Neural cell (in vitro differentiated cells): ENCODE results near the gene CRIP1. TPM values are rescaled to one million over a fixed set of nuclear protein-coding genes. Genes with fewer than 3 reads are reported as not detected.

Source experiments
- H2AFZ ChIP-seq: fragments of 200-600, 300-800 bp; sonication (generic), shearing (Covaris generic); 2 replicates; pipeline ENCODE4 v1.6.0; 2014; ENCODE audit warnings: low read depth, mild to moderate bottlenecking, antibody characterized with exemption, low read length, moderate library complexity
- H3F3A ChIP-seq: fragments of 200-600 bp; shearing (Covaris generic); 2 replicates; pipeline ENCODE4 v1.6.1; 2016; ENCODE audit warnings: mild to moderate bottlenecking, moderate library complexity, mixed read lengths, antibody characterized with exemption, low read length; ENCODE audit not compliant: insufficient read depth, poor library complexity, severe bottlenecking
- H3K27ac ChIP-seq: fragments of 200-600, 300-800 bp; sonication (generic), shearing (Covaris generic); 2 replicates; pipeline ENCODE4 v1.5.1; 2014; ENCODE audit warnings: mild to moderate bottlenecking, low read length, moderate library complexity
- H3K27me3 ChIP-seq: fragments of 300-800, 200-600 bp; sonication (generic), shearing (Covaris generic); 2 replicates; pipeline ENCODE4 v1.6.0; 2014; ENCODE audit warnings: mild to moderate bottlenecking, low read depth, low read length, moderate library complexity; ENCODE audit not compliant: insufficient read depth
- H3K36me3 ChIP-seq: fragments of 300-800, 200-600 bp; sonication (generic), shearing (Covaris generic); 2 replicates; pipeline ENCODE4 v1.5.1; 2014; ENCODE audit warnings: mild to moderate bottlenecking, antibody characterized with exemption, low read length, moderate library complexity; ENCODE audit not compliant: insufficient read depth
- H3K4me2 ChIP-seq: fragments of 300-800, 200-600 bp; sonication (generic), shearing (Covaris generic); 2 replicates; pipeline ENCODE4 v1.6.0; 2014; ENCODE audit warnings: mild to moderate bottlenecking, low read length
- H3K4me3 ChIP-seq: fragments of 300-800, 200-600 bp; sonication (generic), shearing (Covaris generic); 2 replicates; pipeline ENCODE4 v1.5.1; 2014; ENCODE audit warnings: mild to moderate bottlenecking, low read length, moderate library complexity
- H3K79me2 ChIP-seq: fragments of 200-600 bp; shearing (Covaris generic); replicated peaks from 2 replicates; pipeline ENCODE4 v1.6.0; 2014; ENCODE audit warnings: mild to moderate bottlenecking, low read length, moderate library complexity; ENCODE audit not compliant: insufficient read depth
- H3K9ac ChIP-seq: fragments of 300-800, 200-600 bp; sonication (generic), shearing (Covaris generic); 2 replicates; pipeline ENCODE4 v1.6.1; 2016; ENCODE audit warnings: mild to moderate bottlenecking, low read length, mixed read lengths
- H3K9me2 ChIP-seq: fragments of 200-600 bp; shearing (Covaris generic); 2 replicates; pipeline ENCODE4 v1.6.1; 2016; ENCODE audit warnings: mild to moderate bottlenecking, low read length, mixed read lengths; ENCODE audit not compliant: insufficient read depth
- H3K9me3 ChIP-seq: fragments of 200-600, 300-800 bp; sonication (generic), shearing (Covaris generic); 2 replicates; pipeline ENCODE4 v1.6.1; 2016; ENCODE audit warnings: mild to moderate bottlenecking, mixed run types, low read length, moderate library complexity, mixed read lengths
- H4K20me1 ChIP-seq: fragments of 200-600 bp; shearing (Covaris generic); 2 replicates; pipeline ENCODE4 v1.6.1; 2016; ENCODE audit warnings: mild to moderate bottlenecking, mixed run types; ENCODE audit not compliant: insufficient read depth
- EP300 ChIP-seq: fragments of 450-650 bp; conservative IDR thresholded peaks from 2 replicates; pipeline ENCODE4 v1.6.1; 2014; ENCODE audit warnings: antibody characterized with exemption, mild to moderate bottlenecking, moderate library complexity; ENCODE audit not compliant: poor library complexity, severe bottlenecking
- EZH2 ChIP-seq: fragments of 200-600, 300-800 bp; shearing (Covaris generic), sonication (generic); IDR thresholded peaks from 2 replicates; pipeline ENCODE4 v1.6.1; 2014; ENCODE audit warnings: antibody characterized with exemption, low read length, borderline replicate concordance, mild to moderate bottlenecking; ENCODE audit not compliant: insufficient read depth, poor library complexity, severe bottlenecking
- MXI1 ChIP-seq: fragments of 450-650 bp; conservative IDR thresholded peaks from 2 replicates; pipeline ENCODE4 v1.6.1; 2014; ENCODE audit warnings: antibody characterized with exemption, mild to moderate bottlenecking; ENCODE audit not compliant: poor library complexity, severe bottlenecking
- POLR2AphosphoS5 ChIP-seq: IDR thresholded peaks from 2 replicates; pipeline ENCODE4 v1.6.1; 2012
- RAD21 ChIP-seq: fragments of 450-650 bp; conservative IDR thresholded peaks from 2 replicates; pipeline ENCODE4 v1.6.1; 2014; ENCODE audit warnings: antibody characterized with exemption, mild to moderate bottlenecking, moderate library complexity
- SMC3 ChIP-seq: fragments of 450-650 bp; conservative IDR thresholded peaks from 2 replicates; pipeline ENCODE4 v1.6.1; 2014; ENCODE audit warnings: antibody characterized with exemption, mild to moderate bottlenecking, moderate library complexity; ENCODE audit not compliant: poor library complexity
- TAF1 ChIP-seq: IDR thresholded peaks from 2 replicates; pipeline ENCODE4 v1.6.1; 2012; ENCODE audit warnings: low read depth
- polyA plus RNA-seq: library from polyadenylated mRNA; depleted of rRNA; stranded (reverse); fragments of >200 nt; gene quantifications from 2 replicates; pipeline ENCODE4 v1.2.3, GENCODE V29; 2014
- TF ChIP-seq, protein P1 (sequence below): fragments of 450-650 bp; IDR thresholded peaks from 2 replicates; pipeline ENCODE4 v1.5.1; 2014; ENCODE audit warnings: antibody characterized with exemption, mild to moderate bottlenecking, moderate library complexity; ENCODE audit not compliant: poor library complexity, severe bottlenecking
- TF ChIP-seq, protein P2 (sequence below): IDR thresholded peaks from 2 replicates; pipeline ENCODE4 v1.6.1; 2012; ENCODE audit warnings: borderline replicate concordance

CRIP1 gene
- polyA plus RNA-seq, 1 donor from 2014 or later = 0.58 TPM

GRCh38 chr14:105450123-105450505 is 36.6 kb upstream of the CRIP1 start:
- Histone ChIP-seq H3K9me2 (no peaks in the 10 kb centered on the region), H3K79me2 (no peaks in the 10 kb centered on the region), H3K9me3 (no peaks in the 10 kb centered on the region), H2AFZ (no peak overlapping the region), H3K9ac (no peak overlapping the region), H3K4me3 (no peak overlapping the region), H3K27me3 (no peaks in the 10 kb centered on the region), H3F3A (no peaks in the 10 kb centered on the region), H3K27ac (no peak overlapping the region), H3K4me2 (no peak overlapping the region), H4K20me1 (no peaks in the 10 kb centered on the region), H3K36me3 (no peaks in the 10 kb centered on the region)
- TF ChIP-seq SMC3 (no peak), TAF1 (no peak), EZH2 (no peak), EP300 (no peak), POLR2AphosphoS5 (no peak), RAD21 (no peak)
- TF ChIP-seq, protein P1, sequence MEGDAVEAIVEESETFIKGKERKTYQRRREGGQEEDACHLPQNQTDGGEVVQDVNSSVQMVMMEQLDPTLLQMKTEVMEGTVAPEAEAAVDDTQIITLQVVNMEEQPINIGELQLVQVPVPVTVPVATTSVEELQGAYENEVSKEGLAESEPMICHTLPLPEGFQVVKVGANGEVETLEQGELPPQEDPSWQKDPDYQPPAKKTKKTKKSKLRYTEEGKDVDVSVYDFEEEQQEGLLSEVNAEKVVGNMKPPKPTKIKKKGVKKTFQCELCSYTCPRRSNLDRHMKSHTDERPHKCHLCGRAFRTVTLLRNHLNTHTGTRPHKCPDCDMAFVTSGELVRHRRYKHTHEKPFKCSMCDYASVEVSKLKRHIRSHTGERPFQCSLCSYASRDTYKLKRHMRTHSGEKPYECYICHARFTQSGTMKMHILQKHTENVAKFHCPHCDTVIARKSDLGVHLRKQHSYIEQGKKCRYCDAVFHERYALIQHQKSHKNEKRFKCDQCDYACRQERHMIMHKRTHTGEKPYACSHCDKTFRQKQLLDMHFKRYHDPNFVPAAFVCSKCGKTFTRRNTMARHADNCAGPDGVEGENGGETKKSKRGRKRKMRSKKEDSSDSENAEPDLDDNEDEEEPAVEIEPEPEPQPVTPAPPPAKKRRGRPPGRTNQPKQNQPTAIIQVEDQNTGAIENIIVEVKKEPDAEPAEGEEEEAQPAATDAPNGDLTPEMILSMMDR = no peak

DNA sequence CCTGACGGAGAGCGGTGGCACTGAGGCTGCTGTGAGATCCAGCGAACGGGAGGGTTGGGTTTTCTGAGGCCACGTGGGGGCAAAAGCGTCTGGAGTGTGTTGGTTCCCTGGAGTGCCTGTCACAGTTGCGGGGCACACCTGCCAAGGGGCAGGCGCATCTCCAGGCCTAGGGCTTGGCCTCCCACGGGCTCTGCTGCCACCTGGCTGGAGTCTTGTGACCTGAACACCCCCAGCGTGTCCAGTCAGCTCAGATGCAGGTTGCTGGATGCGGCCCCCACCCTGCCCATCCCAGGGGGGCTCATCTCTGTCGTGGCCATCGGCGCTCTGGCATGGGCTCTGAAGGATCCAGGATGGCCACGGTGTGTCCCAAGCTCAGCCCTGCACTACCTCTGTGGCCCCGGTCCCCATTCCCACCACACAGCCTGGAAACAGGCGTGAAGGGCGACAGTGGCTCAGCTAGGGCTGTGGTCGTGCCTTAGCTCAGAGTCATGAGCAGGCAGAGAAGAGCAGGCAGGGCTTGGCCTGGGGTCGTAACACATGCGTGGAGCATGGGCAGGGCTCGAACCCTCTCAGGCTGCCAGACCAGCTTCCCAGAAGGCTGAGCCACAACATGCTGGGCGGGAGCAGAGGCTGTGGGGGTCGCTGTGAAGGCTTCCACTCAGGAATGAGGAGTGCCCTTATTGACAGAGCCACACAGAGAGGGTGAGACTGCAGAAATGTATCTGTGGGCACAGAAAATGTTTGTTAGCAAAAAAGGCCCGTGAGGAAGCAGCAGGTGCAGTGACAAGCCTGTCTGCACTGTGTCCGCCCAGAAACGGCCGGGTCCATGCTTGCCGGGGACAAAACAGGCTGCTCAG is 35.6 kb upstream of the CRIP1 start:
- Histone ChIP-seq H3K9me2 (no peaks in the 10 kb centered on the region), H2AFZ (no peak overlapping the region), H3K9me3 (no peaks in the 10 kb centered on the region), H3K36me3 (no peaks in the 10 kb centered on the region), H3K4me2 (no peak overlapping the region), H3K27me3 (no peaks in the 10 kb centered on the region), H3K4me3 (no peak overlapping the region), H3F3A (no peaks in the 10 kb centered on the region), H3K9ac (no peak overlapping the region), H3K27ac (no peak overlapping the region), H3K79me2 (no peaks in the 10 kb centered on the region), H4K20me1 (no peaks in the 10 kb centered on the region)
- TF ChIP-seq RAD21 = no peak
- TF ChIP-seq POLR2AphosphoS5 = no peak
- TF ChIP-seq, protein P1 = no peak
- TF ChIP-seq MXI1 = no peak

GRCh38 chr14:105452963-105453362 is 33.7 kb upstream of the CRIP1 start:
- no peaks in the 10 kb centered on the region for H3F3A ChIP-seq
- no peaks in the 10 kb centered on the region for H3K9me3 ChIP-seq
- TF ChIP-seq RAD21 = no peak
- TF ChIP-seq EZH2 = no peak
- TF ChIP-seq POLR2AphosphoS5 = no peak
- no peak for TF ChIP-seq TAF1
- TF ChIP-seq, protein P1 = no peak
- no peak for TF ChIP-seq SMC3
- no peak for TF ChIP-seq MXI1
- TF ChIP-seq, protein P2, sequence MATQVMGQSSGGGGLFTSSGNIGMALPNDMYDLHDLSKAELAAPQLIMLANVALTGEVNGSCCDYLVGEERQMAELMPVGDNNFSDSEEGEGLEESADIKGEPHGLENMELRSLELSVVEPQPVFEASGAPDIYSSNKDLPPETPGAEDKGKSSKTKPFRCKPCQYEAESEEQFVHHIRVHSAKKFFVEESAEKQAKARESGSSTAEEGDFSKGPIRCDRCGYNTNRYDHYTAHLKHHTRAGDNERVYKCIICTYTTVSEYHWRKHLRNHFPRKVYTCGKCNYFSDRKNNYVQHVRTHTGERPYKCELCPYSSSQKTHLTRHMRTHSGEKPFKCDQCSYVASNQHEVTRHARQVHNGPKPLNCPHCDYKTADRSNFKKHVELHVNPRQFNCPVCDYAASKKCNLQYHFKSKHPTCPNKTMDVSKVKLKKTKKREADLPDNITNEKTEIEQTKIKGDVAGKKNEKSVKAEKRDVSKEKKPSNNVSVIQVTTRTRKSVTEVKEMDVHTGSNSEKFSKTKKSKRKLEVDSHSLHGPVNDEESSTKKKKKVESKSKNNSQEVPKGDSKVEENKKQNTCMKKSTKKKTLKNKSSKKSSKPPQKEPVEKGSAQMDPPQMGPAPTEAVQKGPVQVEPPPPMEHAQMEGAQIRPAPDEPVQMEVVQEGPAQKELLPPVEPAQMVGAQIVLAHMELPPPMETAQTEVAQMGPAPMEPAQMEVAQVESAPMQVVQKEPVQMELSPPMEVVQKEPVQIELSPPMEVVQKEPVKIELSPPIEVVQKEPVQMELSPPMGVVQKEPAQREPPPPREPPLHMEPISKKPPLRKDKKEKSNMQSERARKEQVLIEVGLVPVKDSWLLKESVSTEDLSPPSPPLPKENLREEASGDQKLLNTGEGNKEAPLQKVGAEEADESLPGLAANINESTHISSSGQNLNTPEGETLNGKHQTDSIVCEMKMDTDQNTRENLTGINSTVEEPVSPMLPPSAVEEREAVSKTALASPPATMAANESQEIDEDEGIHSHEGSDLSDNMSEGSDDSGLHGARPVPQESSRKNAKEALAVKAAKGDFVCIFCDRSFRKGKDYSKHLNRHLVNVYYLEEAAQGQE = no peak
- TF ChIP-seq EP300 = no peak
- H3K36me3 ChIP-seq = no peaks in the 10 kb centered on the region
- H4K20me1 ChIP-seq = no peaks in the 10 kb centered on the region
- H3K27ac ChIP-seq = no peak overlapping the region
- no peak overlapping the region for H2AFZ ChIP-seq
- no peak overlapping the region for H3K9ac ChIP-seq
- H3K27me3 ChIP-seq = no peaks in the 10 kb centered on the region
- no peaks in the 10 kb centered on the region for H3K9me2 ChIP-seq
- no peaks in the 10 kb centered on the region for H3K79me2 ChIP-seq
- no peak overlapping the region for H3K4me2 ChIP-seq
- no peak overlapping the region for H3K4me3 ChIP-seq
